ENCODE measurements around the gene KRT4. TPM values are rescaled to one million over a fixed set of nuclear protein-coding genes. Genes with fewer than 3 reads are reported as not detected.

Gene KRT4
- total RNA-seq, 2 donors from 2014 or later, result 0.52 TPM; not detected in 1

GRCh38 chr12:52831251-52831650, 17.3 kb upstream of the KRT4 start:
- intact Hi-C loops (cut with DNase I), result no loop called here
- 79 to 87% methylated on average over 7 of the region's 7 CpGs for WGBS, 2 donors
- DNase-seq, result no peak
- Histone ChIP-seq H3K4me1 (no peaks in the 10 kb centered on the region), H3K4me3 (no peak overlapping the region), H3K36me3 (replicated peaks in 1 of 2; ENCODE audit: insufficient read depth in 1 of 2, low read depth in 2 of 2) (no peaks in the 10 kb centered on the region), H3K9me3 (no peaks in the 10 kb centered on the region), H3K27ac (no peak overlapping the region), H3K27me3 (no peaks in the 10 kb centered on the region)
- no peak for ATAC-seq
- TF ChIP-seq POLR2A (IDR thresholded peaks at IDR 0.05) (no peak), CTCF (IDR thresholded peaks at IDR 0.05) (no peak)

GRCh38 chr12:52829986-52830770, 16.3 kb upstream of the KRT4 start:
- H3K27me3 ChIP-seq, result no peaks in the 10 kb centered on the region
- no peak for TF ChIP-seq CTCF (IDR thresholded peaks at IDR 0.05)
- no peak for TF ChIP-seq POLR2A (IDR thresholded peaks at IDR 0.05)
- intact Hi-C loops (cut with DNase I), result no loop called here
- no peaks in the 10 kb centered on the region for H3K36me3 ChIP-seq (replicated peaks in 1 of 2; ENCODE audit: insufficient read depth in 1 of 2, low read depth in 2 of 2)
- H3K9me3 ChIP-seq, result no peaks in the 10 kb centered on the region
- 60 to 77% methylated on average over 6 to 8 of the region's 8 CpGs for WGBS, 2 donors
- H3K4me3 ChIP-seq, result no peak overlapping the region
- DNase-seq (no peak), ATAC-seq (no peak)
- H3K4me1 ChIP-seq, result no peaks in the 10 kb centered on the region
- H3K27ac ChIP-seq, result no peak overlapping the region

GRCh38 chr12:52828591-52829021, 14.7 kb upstream of the KRT4 start:
- no peak overlapping the region for H3K4me3 ChIP-seq
- no peaks in the 10 kb centered on the region for H3K36me3 ChIP-seq (replicated peaks in 1 of 2; ENCODE audit: insufficient read depth in 1 of 2, low read depth in 2 of 2)
- intact Hi-C loops (cut with DNase I), result no loop called here
- no peaks in the 10 kb centered on the region for H3K4me1 ChIP-seq
- H3K27me3 ChIP-seq, result no peaks in the 10 kb centered on the region
- no peaks in the 10 kb centered on the region for H3K9me3 ChIP-seq
- no peak for TF ChIP-seq POLR2A (IDR thresholded peaks at IDR 0.05)
- TF ChIP-seq CTCF (IDR thresholded peaks at IDR 0.05), result no peak
- no peak for ATAC-seq
- no peak overlapping the region for H3K27ac ChIP-seq
- DNase-seq, result no peak
- WGBS, 2 donors, result 13 to 37% methylated on average over 2 of the region's 2 CpGs

GRCh38 chr12:52828156-52828555, 14.2 kb upstream of the KRT4 start:
- no peak for TF ChIP-seq CTCF (IDR thresholded peaks at IDR 0.05)
- TF ChIP-seq POLR2A (IDR thresholded peaks at IDR 0.05), result no peak
- no peaks in the 10 kb centered on the region for H3K4me1 ChIP-seq
- ATAC-seq (no peak), DNase-seq (no peak)
- no peaks in the 10 kb centered on the region for H3K9me3 ChIP-seq
- H3K27me3 ChIP-seq, result no peaks in the 10 kb centered on the region
- intact Hi-C loops (cut with DNase I), result no loop called here
- H3K4me3 ChIP-seq, result no peak overlapping the region
- H3K36me3 ChIP-seq (replicated peaks in 1 of 2; ENCODE audit: insufficient read depth in 1 of 2, low read depth in 2 of 2), result no peaks in the 10 kb centered on the region
- H3K27ac ChIP-seq, result no peak overlapping the region
